GM19468 (cell line): ENCODE data around the gene PODXL.

ENCODE experiments used
- ATAC-seq: cut with Tn5 transposase; IDR thresholded peaks from one replicate; pipeline ENCODE4 v1.9.1; 2021; ENCODE audit warnings: mild to moderate bottlenecking, moderate library complexity, moderate number of reproducible peaks; ENCODE audit not compliant: unreplicated experiment; ENCODE audit errors: extremely low read depth

PODXL gene

GRCh38 chr7:131568510-131568909, 12.1 kb upstream of the PODXL start:
- ATAC-seq, result no peak

DNA sequence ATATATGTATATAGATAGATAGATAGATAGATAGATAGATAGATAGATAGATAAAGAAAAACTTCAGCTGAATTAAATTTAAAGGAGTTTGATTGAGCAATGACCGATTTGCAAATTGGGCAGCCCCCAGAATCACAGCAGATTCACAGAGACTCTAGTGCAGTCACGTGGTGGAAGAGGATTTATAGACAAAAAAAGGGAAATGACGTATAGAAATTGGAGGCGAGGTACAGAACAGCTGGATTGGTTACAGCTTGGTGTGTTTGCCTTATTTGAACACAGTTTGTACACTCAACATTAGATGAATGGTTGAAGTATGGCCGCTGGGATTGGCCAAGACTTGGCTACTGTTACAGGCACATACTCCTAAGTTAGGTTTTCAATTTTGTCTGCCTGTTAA, 8.2 kb upstream of the PODXL start:
- no peak for ATAC-seq

- no peak for ATAC-seq
Observed at GRCh38 chr7:131563918-131564317, 7.5 kb upstream of the PODXL start.

DNA sequence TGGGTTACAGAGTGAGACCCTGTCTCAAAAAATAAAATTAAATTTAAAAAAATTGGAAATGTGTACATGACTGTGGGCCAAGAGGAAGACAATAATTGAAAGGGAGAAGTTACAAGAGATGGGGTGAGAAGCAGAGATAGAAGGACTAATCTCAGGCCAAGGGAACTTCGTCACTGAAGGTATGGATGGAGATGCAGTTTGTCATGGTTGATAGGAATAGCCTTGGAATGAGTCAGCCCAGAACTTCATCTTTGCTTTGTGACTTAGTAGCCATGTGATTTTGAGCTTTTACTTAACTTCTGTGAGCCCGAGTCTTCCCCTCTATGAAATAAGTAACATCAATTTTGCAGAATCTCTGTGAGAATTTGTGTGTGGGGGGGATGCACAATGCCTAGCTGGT, 6.5 kb upstream of the PODXL start:
- ATAC-seq, result no peak

DNA sequence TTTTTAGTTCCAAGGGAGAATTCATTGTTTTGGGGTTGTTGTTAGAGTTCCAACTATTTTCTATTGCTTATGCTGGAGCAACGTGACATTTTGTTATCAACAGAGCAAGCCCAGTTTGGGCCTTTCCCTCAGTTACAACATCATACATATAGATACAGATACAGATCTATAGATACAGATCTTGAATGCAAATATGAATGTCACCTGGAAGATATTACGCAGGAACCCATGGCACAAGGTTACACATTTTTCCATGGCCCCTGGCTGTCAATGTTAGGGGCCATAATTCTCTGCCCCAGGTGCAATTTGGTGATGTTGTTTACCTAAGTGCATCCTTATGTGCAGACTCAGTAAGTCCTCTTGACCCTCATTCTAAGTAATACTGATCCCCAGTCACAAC, 3.6 kb upstream of the PODXL start:
- no peak for ATAC-seq

DNA sequence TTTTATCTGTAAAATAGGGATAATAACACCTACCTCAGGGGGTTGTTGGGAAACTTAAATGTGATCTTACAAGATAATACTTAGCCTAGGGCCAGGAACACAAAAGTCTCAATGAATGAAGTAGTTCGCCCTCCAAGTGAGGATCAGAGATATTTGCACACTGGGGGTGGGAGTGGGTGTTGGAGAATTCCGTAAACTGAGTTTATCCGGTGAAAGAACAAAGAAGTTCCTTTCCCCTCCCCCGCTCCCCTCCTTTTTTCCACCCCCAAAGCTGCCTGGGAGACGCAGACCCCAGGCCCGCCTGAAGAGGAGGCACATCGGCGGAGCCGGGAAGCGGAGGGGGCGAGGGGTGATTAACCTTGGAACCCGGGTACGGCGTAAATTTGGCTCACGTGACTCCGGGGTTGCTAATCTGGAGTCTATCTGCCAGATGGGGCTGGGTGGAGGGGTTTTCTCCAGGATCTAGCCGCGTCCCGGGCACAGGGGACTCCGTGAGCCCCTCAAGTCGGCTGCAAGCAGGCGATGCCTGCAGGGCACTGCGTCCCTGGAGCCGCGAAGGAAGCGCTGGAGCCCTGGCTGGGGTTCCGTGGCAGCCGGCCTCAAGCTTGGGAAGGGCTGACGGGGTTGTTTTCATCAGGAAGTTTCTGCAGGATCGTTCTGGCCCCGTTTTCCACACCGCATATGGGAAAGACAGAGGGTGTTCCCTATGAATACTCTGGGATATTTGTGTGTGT, 1.4 kb upstream of the PODXL start:
- no peak for ATAC-seq

GRCh38 chr7:131556909-131557651, 652 bp upstream of the PODXL start:
- no peak for ATAC-seq

GRCh38 chr7:131555552-131556052, 826 bp downstream of the PODXL start:
- ATAC-seq, result no peak

- no peak for ATAC-seq
Observed at GRCh38 chr7:131554880-131555516, 1.4 kb downstream of the PODXL start.

- ATAC-seq, result no peak
Observed at GRCh38 chr7:131553931-131554330, 2.5 kb downstream of the PODXL start.

GRCh38 chr7:131552053-131552452, 4.4 kb downstream of the PODXL start:
- no peak for ATAC-seq

GRCh38 chr7:131550846-131551245, 5.6 kb downstream of the PODXL start:
- ATAC-seq, result no peak

GRCh38 chr7:131548371-131548770, 8.1 kb downstream of the PODXL start:
- ATAC-seq, result no peak

DNA sequence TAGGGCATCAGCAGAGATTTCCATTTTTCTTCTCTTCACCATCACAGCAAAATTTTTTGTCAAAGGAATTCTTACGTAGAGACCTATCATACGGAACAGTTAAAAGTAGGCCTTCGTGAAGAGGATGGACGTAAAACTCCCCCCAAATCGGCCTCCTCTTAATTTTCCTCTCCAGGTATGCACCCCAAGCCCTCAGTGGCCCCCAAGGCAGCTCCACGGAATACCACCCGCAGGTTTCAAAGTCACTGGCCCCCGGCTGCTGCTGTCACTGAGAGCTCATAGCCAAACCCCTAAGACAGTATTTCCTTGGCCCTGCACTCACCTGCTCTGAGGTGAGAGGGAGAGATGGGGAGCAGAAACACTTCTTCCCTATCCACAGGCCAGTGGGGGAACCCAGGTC, 8.8 kb downstream of the PODXL start:
- no peak for ATAC-seq

- ATAC-seq, result no peak
Observed at GRCh38 chr7:131546583-131547141, 9.8 kb downstream of the PODXL start.

GRCh38 chr7:131546126-131546525, 10.3 kb downstream of the PODXL start:
- ATAC-seq, result no peak

DNA sequence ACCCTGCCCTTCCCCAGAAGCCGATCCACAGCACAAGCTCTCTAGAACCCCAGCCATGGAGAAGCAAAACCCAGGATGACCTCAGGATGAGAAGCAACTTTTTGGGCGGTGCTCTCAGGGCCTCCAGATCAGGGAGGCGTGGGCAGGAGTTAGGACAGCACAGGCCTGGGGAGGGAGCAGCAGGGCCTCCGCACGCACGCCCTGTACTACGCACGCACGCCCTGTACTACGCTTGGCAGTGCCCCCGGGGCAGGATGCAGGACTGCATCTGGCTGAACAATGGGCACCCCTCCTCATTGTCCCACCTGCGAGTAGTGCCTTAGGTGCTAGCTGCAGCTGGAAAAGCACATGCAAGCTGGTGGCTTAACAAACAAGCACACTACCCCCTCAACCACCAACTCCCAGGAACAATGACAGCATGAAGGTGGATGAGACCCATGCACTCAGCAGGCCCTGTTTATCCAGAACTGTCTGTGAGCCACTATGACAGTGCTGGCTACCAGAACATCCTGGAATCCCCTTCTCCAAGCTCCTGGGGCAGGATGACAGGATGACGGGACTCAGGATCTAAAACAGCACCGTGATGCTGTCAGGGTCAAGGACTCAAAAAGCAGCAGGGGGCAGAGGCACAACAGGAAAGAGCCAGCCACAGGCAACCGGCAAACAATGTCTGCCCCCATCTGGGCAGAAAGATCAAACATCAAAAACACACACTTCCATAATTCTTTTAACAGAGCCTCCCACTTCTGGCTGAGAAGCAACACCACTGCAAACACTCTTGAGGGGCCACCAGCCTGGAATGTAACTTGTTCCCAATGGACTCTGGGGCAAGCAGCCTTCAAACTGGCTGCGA, 11.8 kb downstream of the PODXL start:
- ATAC-seq, result no peak

DNA sequence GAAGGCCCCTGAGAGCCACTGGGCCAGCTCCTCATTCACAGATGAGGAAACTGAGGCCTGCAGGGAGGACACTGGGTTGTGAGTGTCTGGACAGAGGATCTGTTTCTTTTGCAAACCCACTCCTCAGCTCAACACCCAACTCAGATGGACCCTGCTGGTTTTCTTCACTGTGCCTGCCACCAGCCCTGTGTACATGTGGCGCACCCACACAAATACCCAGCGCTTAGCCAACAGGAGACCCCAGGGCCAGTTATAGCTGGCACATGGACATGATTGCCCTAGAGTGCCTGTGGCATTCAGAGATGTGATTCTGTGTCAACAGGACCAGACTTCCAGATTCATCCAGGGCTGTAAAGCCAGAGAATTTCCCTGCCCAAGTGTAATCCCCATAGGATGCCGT, 12.4 kb downstream of the PODXL start:
- ATAC-seq, result no peak

DNA sequence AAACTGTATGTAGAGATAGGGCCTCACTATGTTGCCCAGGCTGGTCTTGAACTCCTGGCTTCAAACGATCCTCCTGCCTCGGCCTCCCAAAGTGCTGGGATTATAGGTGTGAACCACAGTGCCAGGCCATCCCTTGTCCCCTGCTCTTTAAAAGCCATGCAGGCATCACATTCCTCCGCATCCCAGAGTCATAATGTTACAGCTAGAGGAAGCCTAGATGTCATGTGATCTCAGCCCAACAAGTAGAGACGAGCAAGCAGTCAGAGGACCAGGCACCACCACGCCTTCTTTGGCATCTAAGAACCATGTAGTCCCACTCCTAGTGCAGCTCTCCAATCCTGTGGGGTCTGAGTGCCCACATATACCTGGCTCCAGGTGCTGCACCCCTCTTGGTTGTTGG, 13.1 kb downstream of the PODXL start:
- ATAC-seq, result no peak
